NB4 (cell line): ENCODE results near the gene GGACT.

Source experiments
- CTCF ChIP-seq: IDR thresholded peaks from one replicate; pipeline ENCODE4 v1.5.1; 2012; ENCODE audit warnings: low read depth, low read length
- POLR2A ChIP-seq: IDR thresholded peaks from 2 replicates; pipeline ENCODE4 v1.6.1; 2011; ENCODE audit warnings: mild to moderate bottlenecking; ENCODE audit not compliant: insufficient read length; ENCODE audit errors: extremely low read depth

DNA sequence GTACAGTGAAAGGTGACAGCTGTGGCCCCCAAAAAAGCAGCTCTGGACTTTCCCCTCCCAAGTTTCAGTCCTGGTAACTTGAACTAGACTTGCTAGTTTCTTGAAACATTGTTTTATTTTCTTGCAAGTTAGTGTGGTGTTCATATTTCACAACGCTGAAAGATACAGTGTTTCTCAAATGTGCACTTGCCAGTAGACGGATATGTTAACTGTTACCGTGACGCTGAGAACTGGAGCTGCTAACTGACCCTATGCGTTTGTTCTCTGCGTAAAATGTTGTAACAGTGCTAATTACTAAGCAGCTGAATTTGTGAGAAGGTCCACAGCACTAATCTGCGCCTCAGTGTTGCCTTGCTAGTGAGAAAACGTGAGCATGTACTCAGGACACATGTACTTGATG is 79.6 kb downstream of the GGACT start:
- TF ChIP-seq CTCF = no peak
- TF ChIP-seq POLR2A = no peak
